Measurements from ENCODE around the gene PARD6B.
"Not testable (repeated sequence)": the region's sequence is repeated elsewhere in the genome, so short reads cannot be mapped to it uniquely, and the experiment has no call there.

Gene PARD6B

GRCh38 chr20:50746138-50746940, 15.0 kb downstream of the PARD6B start:
- DNase-seq = no peak

DNA sequence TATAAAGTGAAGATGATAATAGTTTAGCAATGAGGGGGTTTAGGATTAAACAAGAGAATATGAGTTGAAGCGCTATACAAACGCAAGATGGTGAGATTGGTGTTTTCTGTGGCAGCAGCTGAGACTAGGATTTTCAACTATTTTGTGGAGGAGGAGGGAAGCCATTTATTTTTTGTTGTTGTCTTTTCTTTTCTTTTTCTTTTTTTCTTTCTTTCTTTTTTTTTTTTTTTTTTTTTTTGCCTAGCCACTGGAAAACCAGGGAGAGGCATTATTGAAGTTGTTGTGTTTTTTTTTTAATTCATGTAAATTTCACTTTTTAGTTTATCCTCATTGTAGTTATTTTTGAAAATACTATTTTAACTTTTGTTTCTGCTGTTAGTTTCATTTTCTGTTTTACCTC, 15.9 kb downstream of the PARD6B start:
- DNase-seq = no peak

DNA sequence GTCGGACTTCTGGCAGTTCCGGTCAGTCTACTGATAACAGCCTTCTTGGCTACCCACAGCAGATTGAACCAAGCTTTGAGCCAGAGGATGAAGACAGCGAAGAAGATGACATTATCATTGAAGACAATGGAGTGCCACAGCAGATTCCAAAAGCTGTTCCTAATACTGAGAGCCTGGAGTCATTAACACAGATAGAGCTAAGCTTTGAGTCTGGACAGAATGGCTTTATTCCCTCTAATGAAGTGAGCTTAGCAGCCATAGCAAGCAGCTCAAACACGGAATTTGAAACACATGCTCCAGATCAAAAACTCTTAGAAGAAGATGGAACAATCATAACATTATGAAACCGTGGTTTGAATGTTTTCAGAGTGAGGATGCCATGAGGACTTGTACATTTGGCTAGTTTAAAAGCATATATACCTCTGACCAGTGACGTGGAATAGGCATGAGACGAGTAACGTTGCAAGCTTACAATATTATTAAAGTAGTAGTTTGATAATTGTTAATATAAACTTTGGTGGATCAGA, 18.8 kb downstream of the PARD6B start:
- DNase-seq = no peak

- DNase-seq = no peak
Observed at GRCh38 chr20:50753152-50753551, 21.8 kb downstream of the PARD6B start.

GRCh38 chr20:50754420-50754819, 23.0 kb downstream of the PARD6B start:
- DNase-seq = no peak

DNA sequence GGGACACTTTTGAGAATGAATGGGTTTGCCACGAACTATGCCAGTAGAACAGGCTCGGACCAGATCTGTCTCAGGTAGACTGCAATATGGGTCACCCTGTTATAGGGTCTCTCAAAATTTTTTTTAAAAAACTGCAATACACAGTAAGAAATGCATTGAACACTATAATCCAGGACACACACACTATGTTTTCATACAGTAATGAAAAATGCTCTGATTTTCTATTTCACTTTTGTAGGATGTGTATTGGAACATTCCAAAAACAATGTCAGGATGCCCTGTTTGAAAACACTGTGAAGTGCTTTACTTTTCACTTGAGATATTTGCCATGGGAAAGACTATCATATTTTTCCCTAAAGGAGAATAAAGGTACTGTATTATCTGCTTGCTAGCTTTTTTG, 25.1 kb downstream of the PARD6B start:
- no peak for DNase-seq

GRCh38 chr20:50758469-50758868, 27.1 kb downstream of the PARD6B start:
- DNase-seq = no peak

GRCh38 chr20:50758992-50759391, 27.6 kb downstream of the PARD6B start:
- DNase-seq = no peak

DNA sequence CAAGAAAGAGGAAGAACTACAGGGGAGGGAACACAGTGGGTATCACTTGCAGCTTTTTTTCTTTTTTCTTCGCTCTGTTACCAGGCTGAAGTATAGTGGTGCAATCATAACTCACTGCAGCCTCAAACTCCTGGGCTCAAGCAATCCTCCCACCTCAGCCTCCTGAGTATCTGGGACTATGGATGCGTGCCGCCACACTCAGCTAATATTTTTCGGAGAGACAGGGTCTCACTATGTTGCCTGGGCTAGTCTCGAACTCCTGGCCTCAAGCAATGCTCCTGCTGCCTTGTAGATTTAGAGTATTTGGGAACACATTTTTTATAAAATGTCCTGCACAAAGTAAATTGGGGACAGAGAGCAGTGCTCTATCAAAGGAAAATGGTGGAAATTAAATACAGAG, 28.3 kb downstream of the PARD6B start:
- no peak for DNase-seq

- DNase-seq = no peak
Observed at GRCh38 chr20:50762045-50762422, 30.7 kb downstream of the PARD6B start.

DNA sequence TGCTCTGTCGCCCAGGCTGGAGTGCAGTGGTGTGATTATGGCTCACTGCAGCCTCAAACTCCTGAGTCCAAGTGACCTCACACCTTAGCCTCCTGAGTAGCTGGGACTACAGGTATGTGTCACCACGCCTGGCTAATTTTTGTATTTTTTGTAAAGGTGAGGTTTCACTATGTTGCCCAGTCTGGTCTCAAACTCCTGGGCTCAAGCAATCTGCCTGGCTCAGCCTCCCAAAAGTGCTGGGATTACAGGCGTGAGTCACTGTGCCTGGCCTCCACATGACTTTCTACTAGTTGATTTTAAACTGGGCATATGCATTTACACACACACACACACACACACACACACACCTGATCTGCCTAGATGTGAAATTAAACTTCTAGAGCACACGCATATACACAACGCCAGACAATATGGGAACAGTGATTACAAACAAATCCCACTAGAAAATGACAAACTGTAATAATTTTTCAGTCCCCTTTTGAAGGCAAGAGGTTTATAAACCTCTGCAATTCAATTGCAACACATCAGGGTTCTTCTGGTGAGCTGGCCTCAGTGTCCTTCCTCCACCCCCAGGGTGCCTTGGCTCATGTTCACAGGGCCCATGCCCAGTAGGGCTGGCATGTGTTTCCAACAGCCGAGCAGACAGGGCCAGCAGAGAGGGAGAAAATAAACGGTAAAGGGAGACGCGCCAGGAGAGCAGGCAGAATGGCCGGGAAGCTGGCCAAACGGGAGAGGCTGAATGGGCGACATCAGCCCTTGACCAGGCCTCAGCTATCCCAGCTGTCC, 31.2 kb downstream of the PARD6B start:
- peak; percentile 52 for DNase-seq

- not testable (repeated sequence) for DNase-seq
Observed at GRCh38 chr20:50763550-50764458, 32.4 kb downstream of the PARD6B start.

DNA sequence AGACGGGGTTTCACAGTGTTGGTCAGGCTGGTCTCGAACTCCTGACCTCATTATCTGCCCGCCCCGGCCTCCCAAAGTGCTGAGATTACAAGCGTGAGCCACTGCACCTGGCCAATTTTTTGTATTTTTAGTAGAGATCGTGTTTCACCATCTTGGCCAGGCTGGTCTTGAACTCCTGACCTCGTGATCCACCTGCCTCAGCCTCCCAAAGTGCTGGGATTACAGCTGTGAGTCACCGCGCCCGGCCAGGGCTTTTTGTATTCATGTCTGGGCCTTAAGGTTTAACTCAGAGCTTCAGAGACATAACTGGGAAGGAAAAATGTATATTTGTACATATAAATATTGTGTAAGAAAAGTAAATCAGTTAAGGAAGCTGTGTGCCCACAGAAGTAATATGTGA, 33.9 kb downstream of the PARD6B start:
- DNase-seq = not testable (repeated sequence)

DNA sequence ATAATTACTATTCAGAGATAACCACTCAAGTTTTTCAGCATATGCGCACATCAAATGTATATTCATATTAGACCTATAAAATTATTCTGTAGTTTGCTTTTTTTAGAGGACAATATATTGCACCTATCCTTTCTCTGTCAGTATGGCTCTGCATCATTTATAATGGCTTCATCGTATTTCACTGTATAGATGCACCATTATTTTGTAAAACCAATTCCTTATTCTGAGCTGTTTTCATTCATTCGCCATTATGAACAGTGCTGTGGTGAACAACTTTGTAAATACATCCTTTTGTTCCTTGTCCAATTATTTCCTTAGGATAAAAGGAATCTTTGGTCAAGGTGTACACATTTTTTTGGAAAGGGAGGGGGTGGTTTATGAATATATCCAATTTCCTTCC, 34.3 kb downstream of the PARD6B start:
- no peak for DNase-seq

- not testable (repeated sequence) for DNase-seq
Observed at GRCh38 chr20:50766955-50767809, 35.8 kb downstream of the PARD6B start.

DNA sequence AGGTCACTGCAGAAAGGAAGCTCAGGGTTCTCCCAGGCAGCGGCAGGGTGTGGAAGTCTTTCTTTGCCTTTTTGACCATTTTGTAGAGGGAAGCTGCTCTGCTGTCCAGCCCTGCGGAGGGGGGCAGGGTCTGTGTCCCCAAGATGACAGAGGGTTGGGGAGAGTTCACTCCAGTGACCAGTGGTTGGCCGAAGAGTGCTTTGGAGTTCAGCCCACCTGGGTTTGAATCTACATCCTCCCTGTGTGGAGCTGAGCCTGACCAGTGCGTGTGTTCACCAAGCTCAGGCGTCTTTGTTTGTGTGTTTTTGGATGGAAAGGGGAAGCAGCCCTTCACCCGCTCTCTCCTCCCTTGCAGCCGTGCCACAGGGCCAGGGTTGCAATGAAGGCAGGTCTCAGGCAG, 37.6 kb downstream of the PARD6B start:
- DNase-seq = not testable (repeated sequence)

DNA sequence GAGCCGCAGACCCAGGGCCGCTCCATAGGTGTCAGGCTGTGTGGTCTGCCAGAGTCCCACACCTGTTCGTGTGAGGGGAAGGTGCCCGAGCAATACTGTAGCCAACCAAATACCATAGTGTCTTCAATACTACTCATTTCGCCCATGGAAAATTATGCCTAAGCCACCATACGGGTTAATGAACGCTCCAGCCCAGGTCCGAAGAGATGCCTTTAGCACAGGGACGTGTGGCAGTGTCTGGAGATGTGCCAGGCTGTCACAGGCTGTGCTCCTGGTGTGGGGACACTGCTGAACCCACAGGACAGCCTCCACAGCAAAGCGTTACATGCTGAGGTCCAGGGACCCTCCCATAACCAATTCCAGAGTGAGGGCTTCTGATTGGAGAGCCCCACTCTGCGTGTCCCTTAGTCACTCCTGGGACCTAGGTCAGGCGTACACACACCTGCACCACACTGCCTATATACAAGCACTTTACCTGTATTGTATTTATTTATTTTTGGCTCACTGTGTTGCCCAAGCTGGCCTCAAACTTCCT, 38.2 kb downstream of the PARD6B start:
- not testable (repeated sequence) for DNase-seq

DNA sequence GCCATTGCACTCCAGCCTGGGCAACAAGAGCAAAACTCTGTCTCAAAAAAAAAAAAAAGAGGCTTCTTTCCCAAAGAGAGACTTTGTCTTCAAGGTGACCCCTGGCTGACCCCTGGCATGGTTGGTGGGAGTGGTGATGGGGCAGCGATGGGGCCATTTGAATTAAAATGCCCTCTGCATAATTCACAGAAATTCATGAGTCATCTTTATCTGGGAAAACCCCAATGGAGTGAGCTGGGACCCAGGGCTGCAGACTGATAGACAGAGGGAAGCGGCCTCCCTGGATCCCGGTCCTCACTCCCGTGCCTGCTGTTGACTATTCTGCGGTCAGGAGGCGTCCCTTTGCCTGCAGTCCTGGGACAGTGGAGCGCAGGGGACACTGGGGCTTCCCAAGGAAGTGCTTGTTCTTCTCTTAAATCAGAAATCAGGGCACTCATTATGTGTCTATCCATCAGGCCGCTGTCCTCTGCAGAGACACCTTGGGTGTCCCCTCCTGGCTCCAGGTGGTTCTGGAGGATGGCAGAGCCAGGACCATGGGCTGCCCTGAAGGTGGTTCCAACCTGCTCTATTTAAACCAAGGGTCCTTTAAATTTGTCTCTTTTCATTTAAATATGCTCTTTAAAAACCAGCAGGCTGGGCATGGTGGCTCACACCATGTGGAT, 40.2 kb downstream of the PARD6B start:
- DNase-seq = not testable (repeated sequence)

DNA sequence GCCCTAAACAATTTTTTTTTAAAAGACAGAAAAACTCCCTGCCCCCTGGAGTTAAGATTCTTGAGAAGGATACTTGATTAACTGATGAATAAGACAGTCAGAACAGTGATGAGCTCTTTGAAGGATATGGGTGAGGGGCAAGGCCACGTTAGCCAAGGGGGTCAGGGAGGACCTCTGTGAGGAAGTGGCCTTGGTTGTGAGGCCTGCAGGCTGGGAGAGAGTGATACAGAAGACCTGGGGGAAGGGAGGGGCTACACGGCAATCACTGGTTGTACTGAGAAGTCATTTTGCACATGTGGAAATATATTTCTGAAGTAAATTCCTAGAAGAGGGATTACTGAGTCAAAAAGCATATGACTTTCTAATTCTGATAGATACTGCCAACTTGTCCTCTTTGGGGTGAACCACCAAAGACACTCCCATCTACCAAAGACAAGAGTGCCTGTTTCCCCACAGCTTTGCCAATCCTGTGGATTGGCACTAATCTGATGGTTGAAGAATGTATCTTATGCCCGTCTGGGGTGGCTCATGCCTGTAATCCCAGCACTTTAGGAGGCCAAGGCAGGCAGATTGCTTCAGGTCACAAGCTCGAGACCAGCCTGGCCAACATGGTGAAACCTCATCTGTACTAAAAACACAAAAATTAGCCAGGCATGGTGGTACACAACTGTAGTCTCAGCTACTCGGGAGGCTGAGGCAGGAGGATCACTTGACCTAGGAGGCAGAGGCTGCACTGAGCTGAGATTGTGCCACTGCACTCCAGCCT, 41.2 kb downstream of the PARD6B start:
- DNase-seq = no peak

DNA sequence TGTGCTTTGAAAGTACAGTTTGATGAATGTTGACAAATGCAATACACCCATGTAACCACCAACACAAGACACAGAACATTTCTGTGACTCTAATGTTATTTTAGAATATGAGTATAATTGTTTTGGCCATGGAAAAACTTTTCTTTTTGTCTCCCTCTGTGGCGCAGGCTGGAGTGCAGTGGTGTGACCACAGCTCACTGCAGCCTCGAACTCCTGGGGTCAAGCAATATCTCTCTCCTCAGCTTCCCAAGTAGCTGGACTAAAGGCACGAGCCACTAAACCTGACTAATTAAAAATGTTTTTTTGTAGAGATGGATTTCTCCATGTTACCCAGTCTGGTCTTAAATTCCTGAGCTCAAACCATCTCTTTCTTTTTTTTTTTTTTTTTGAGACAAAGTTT, 43.1 kb downstream of the PARD6B start:
- no peak for DNase-seq

All from left hindlimb (tissue), 1 donor.